Measurements from ENCODE around the gene PIGS. TPM values are rescaled to one million over a fixed set of nuclear protein-coding genes. Genes with fewer than 3 reads are reported as not detected.

Gene PIGS
- total RNA-seq: 100 to 1,000 TPM in 2 of 4 donors, 10 to 100 TPM in 2; 47.0 to 188 (median 107) TPM

DNA sequence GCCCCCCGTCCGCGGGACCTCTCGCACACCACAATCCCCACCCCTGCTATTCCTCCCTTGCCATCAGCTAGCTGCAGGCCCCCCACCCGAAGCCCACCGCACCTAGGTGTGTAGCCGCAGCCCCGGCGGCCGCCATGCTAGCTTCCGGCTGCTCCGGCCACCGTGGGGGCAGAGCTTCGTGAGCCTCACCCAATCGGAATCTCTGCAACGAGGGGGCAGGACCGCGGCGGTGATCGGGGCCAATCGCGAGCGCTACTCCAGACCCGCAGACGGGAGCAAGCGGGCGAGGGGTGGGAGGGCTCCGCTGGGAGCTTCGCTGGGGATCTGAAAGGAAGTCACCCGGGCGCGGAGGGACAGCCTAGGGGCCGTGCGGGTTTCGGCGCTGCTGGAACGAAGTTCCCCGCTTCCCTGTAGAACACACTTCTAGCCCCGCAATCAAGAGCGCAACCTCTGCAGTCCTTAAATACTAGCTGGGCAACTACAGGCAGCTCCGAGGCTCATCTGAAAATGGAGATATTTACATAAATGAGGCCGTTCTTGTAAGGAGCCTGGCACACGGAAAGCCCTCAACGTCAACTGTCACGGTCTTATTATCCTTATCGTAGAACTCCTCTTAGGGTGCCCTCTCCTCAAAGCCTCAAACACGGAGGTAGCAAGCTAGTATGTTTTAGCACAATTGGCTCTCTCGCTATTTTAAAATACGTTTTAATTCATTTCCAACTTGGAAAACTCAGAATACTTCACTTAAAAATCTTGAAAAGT is at the start of gene PIGS:
Gene PIGS, minus strand, starts transcription at position 164 of the 762 bp plus-strand sequence. Its CDS starts 28 bp downstream, at position 136.
- H3K27ac ChIP-seq: peak within 1 kb of the TSS; percentile 82 to 91 (median 86)
- H3K36me3 ChIP-seq: peaks cover 0 to 17% (median 0%) of the 10 kb centered on the region in 3 donors
- peak; percentile 87 to 94 for TF ChIP-seq POLR2A (IDR thresholded peaks at IDR 0.05)
- TF ChIP-seq CTCF (IDR thresholded peaks at IDR 0.05): no peak
- H3K4me1 ChIP-seq: peaks cover 5 to 53% (median 13%) of the 10 kb centered on the region in 4 donors
- no peaks in the 10 kb centered on the region for H3K9me3 ChIP-seq
- H3K27me3 ChIP-seq: no peaks in the 10 kb centered on the region
- peak within 1 kb of the TSS; percentile 79 to 93 (median 88) for H3K4me3 ChIP-seq
- peak; percentile 94 to 98 (median 97) for DNase-seq

GRCh38 chr17:28620010-28620409 is 48.7 kb upstream of the PIGS start:
- no peaks in the 10 kb centered on the region for H3K9me3 ChIP-seq
- no peak for DNase-seq
- H3K4me1 ChIP-seq: no peaks in the 10 kb centered on the region
- no peaks in the 10 kb centered on the region for H3K27me3 ChIP-seq
- TF ChIP-seq CTCF (IDR thresholded peaks at IDR 0.05) (no peak), POLR2A (IDR thresholded peaks at IDR 0.05) (no peak)
- peaks cover 0 to 99% (median 0%) of the 10 kb centered on the region in 3 donors for H3K36me3 ChIP-seq
- no peak overlapping the region for H3K27ac ChIP-seq
- no peak overlapping the region for H3K4me3 ChIP-seq

DNA sequence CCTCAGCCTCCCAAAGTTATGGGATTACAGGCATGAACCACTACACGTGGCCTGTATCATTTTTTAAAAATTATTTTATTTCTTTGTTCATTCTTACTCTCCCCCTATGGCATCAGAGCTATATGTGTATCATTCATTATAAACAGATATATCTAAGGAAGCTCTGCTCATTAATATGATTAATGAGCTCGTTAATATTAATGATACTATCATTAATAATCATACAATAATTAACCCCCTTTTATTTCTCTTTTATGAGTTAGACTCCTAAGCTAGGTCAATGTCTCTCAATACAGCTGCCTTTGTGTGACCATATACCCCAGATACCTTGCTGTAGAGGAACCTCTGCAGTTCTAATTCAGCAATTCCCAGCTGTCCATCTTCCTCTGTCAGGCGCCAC is 47.1 kb upstream of the PIGS start:
- no peaks in the 10 kb centered on the region for H3K4me1 ChIP-seq
- H3K4me3 ChIP-seq: no peak overlapping the region
- TF ChIP-seq POLR2A (IDR thresholded peaks at IDR 0.05) (no peak), CTCF (IDR thresholded peaks at IDR 0.05) (no peak)
- H3K36me3 ChIP-seq: peaks cover 0 to 97% (median 0%) of the 10 kb centered on the region in 3 donors
- no peaks in the 10 kb centered on the region for H3K9me3 ChIP-seq
- no peak overlapping the region for H3K27ac ChIP-seq
- H3K27me3 ChIP-seq: no peaks in the 10 kb centered on the region
- DNase-seq: no peak

DNA sequence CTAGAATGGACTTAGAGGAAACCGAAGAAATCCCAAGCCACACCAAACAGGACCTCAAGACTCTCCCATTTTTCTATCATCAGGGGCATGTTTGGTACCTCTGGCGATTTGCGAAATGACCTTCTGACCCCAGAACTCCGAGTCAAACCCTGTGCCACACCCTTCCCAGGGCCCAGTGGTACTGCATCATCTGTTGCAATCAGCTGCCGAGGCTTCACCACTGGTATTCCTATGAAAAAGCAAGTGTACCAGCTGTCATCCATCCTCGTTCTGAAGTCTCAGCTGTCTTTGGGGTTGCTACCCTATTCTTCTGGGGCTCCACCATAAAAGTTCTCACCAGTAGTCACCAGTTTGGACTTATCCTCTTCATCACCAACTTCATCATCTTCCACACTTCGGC is 45.0 kb upstream of the PIGS start:
- Histone ChIP-seq H3K36me3 (peaks cover 0 to 75% (median 0%) of the 10 kb centered on the region in 3 donors), H3K27ac (no peak overlapping the region), H3K4me3 (no peak overlapping the region), H3K27me3 (no peaks in the 10 kb centered on the region), H3K9me3 (no peaks in the 10 kb centered on the region), H3K4me1 (no peaks in the 10 kb centered on the region)
- DNase-seq: no peak
- no peak for TF ChIP-seq POLR2A (IDR thresholded peaks at IDR 0.05)
- TF ChIP-seq CTCF (IDR thresholded peaks at IDR 0.05): no peak

- H3K36me3 ChIP-seq: peaks cover 0 to 66% (median 0%) of the 10 kb centered on the region in 3 donors
- TF ChIP-seq POLR2A (IDR thresholded peaks at IDR 0.05) (no peak), CTCF (IDR thresholded peaks at IDR 0.05) (no peak)
- H3K4me3 ChIP-seq: no peak overlapping the region
- H3K27me3 ChIP-seq: no peaks in the 10 kb centered on the region
- H3K27ac ChIP-seq: no peak overlapping the region
- no peak for DNase-seq
- H3K9me3 ChIP-seq: no peaks in the 10 kb centered on the region
- no peaks in the 10 kb centered on the region for H3K4me1 ChIP-seq
These were observed 44.1 kb upstream of the PIGS start for GRCh38 chr17:28615260-28615940.
